ENCODE results near the gene TRIM26. TPM values are rescaled to one million over a fixed set of nuclear protein-coding genes. Genes with fewer than 3 reads are reported as not detected.
"Not testable (repeated sequence)": the region's sequence is repeated elsewhere in the genome, so short reads cannot be mapped to it uniquely, and the experiment has no call there.

The TRIM26 gene
- polyA plus RNA-seq (2013, experiment 1 of 2): 20.3 TPM
- polyA plus RNA-seq (2013, experiment 2 of 2): 22.2 TPM

- peak within 1 kb of the TSS; percentile 88 for H3K9ac ChIP-seq (ENCODE audit: low read depth, low read length)
- no peaks in the 10 kb centered on the region for H3K27me3 ChIP-seq (ENCODE audit: insufficient read depth, low read length)
- peak within 1 kb of the TSS; percentile 80 for H3K4me3 ChIP-seq (ENCODE audit: low read length)
- peak within 1 kb of the TSS; percentile 85 for H3K27ac ChIP-seq (ENCODE audit: low read depth, low read length)
- no peaks in the 10 kb centered on the region for H3K36me3 ChIP-seq (ENCODE audit: insufficient read depth, low read length)
- under 1% methylated on average over 59 of the region's 59 CpGs for WGBS
- peaks cover 28% of the 10 kb centered on the region for H3K4me1 ChIP-seq (ENCODE audit: insufficient read depth, low read length)
- no peaks in the 10 kb centered on the region for H3K9me3 ChIP-seq (ENCODE audit: insufficient read depth, low read depth, low read length)
Measured at GRCh38 chr6:30212865-30213666, at the start of gene TRIM26. TSS of gene TRIM26 (minus strand) at chr6:30213406. CDS start at chr6:30199103, 14,303 bp downstream.

GRCh38 chr6:30260036-30260504 is 46.9 kb upstream of the TRIM26 start:
- Histone ChIP-seq H3K4me3 (ENCODE audit: low read length) (peak overlapping the region; percentile 69), H3K27ac (ENCODE audit: low read depth, low read length) (no peak overlapping the region), H3K9ac (ENCODE audit: low read depth, low read length) (peak overlapping the region; percentile 33; the same call in 1 of the 2 replicates), H3K9me3 (ENCODE audit: insufficient read depth, low read depth, low read length) (no peaks in the 10 kb centered on the region), H3K36me3 (ENCODE audit: insufficient read depth, low read length) (no peaks in the 10 kb centered on the region), H3K4me1 (ENCODE audit: insufficient read depth, low read length) (peaks cover 11% of the 10 kb centered on the region), H3K27me3 (ENCODE audit: insufficient read depth, low read length) (peaks cover 21% of the 10 kb centered on the region)
- 13% methylated on average over 40 of the region's 40 CpGs for WGBS

GRCh38 chr6:30259140-30260035 is 46.2 kb upstream of the TRIM26 start:
- Histone ChIP-seq H3K9me3 (ENCODE audit: insufficient read depth, low read depth, low read length) (no peaks in the 10 kb centered on the region), H3K9ac (ENCODE audit: low read depth, low read length) (peak overlapping the region; percentile 33; the same call in 1 of the 2 replicates), H3K4me3 (ENCODE audit: low read length) (peak overlapping the region; percentile 69), H3K27ac (ENCODE audit: low read depth, low read length) (no peak overlapping the region), H3K36me3 (ENCODE audit: insufficient read depth, low read length) (no peaks in the 10 kb centered on the region), H3K27me3 (ENCODE audit: insufficient read depth, low read length) (peaks cover 21% of the 10 kb centered on the region), H3K4me1 (ENCODE audit: insufficient read depth, low read length) (peaks cover 11% of the 10 kb centered on the region)
- 4% methylated on average over 56 of the region's 56 CpGs for WGBS

GRCh38 chr6:30258204-30258603 is 45.0 kb upstream of the TRIM26 start:
- no peaks in the 10 kb centered on the region for H3K36me3 ChIP-seq (ENCODE audit: insufficient read depth, low read length)
- H3K9ac ChIP-seq (ENCODE audit: low read depth, low read length): no peak overlapping the region
- no peak overlapping the region for H3K27ac ChIP-seq (ENCODE audit: low read depth, low read length)
- H3K9me3 ChIP-seq (ENCODE audit: insufficient read depth, low read depth, low read length): no peaks in the 10 kb centered on the region
- WGBS: 58% methylated on average over 3 of the region's 3 CpGs
- H3K4me3 ChIP-seq (ENCODE audit: low read length): no peak overlapping the region
- peaks cover 21% of the 10 kb centered on the region for H3K27me3 ChIP-seq (ENCODE audit: insufficient read depth, low read length)
- peaks cover 11% of the 10 kb centered on the region for H3K4me1 ChIP-seq (ENCODE audit: insufficient read depth, low read length)

GRCh38 chr6:30252417-30252816 is 39.2 kb upstream of the TRIM26 start:
- WGBS: 89% methylated on average over 1 of the region's 1 CpG
- H3K4me3 ChIP-seq (ENCODE audit: low read length); H3K9ac ChIP-seq (ENCODE audit: low read depth, low read length); H3K27me3 ChIP-seq (ENCODE audit: insufficient read depth, low read length); H3K4me1 ChIP-seq (ENCODE audit: insufficient read depth, low read length); H3K9me3 ChIP-seq (ENCODE audit: insufficient read depth, low read depth, low read length); H3K36me3 ChIP-seq (ENCODE audit: insufficient read depth, low read length); H3K27ac ChIP-seq (ENCODE audit: low read depth, low read length): not testable (repeated sequence)

- Histone ChIP-seq H3K4me1 (ENCODE audit: insufficient read depth, low read length) (no peaks in the 10 kb centered on the region), H3K27ac (ENCODE audit: low read depth, low read length) (no peak overlapping the region), H3K9me3 (ENCODE audit: insufficient read depth, low read depth, low read length) (no peaks in the 10 kb centered on the region), H3K9ac (ENCODE audit: low read depth, low read length) (no peak overlapping the region), H3K36me3 (ENCODE audit: insufficient read depth, low read length) (no peaks in the 10 kb centered on the region), H3K4me3 (ENCODE audit: low read length) (no peak overlapping the region), H3K27me3 (ENCODE audit: insufficient read depth, low read length) (no peaks in the 10 kb centered on the region)
- WGBS: 97% methylated on average over 3 of the region's 3 CpGs
Measured at GRCh38 chr6:30244560-30244959, 31.4 kb upstream of the TRIM26 start.

GRCh38 chr6:30238178-30238795 is 25.1 kb upstream of the TRIM26 start:
- H3K27ac ChIP-seq (ENCODE audit: low read depth, low read length): no peak overlapping the region
- H3K27me3 ChIP-seq (ENCODE audit: insufficient read depth, low read length): peaks cover 15% of the 10 kb centered on the region; the same call in 1 of the 2 replicates
- H3K9ac ChIP-seq (ENCODE audit: low read depth, low read length): no peak overlapping the region
- H3K36me3 ChIP-seq (ENCODE audit: insufficient read depth, low read length): no peaks in the 10 kb centered on the region
- 58% methylated on average over 6 of the region's 6 CpGs for WGBS
- H3K9me3 ChIP-seq (ENCODE audit: insufficient read depth, low read depth, low read length): no peaks in the 10 kb centered on the region
- no peak overlapping the region for H3K4me3 ChIP-seq (ENCODE audit: low read length)
- H3K4me1 ChIP-seq (ENCODE audit: insufficient read depth, low read length): no peaks in the 10 kb centered on the region

- no peak overlapping the region for H3K4me3 ChIP-seq (ENCODE audit: low read length)
- peaks cover 15% of the 10 kb centered on the region; the same call in 1 of the 2 replicates for H3K27me3 ChIP-seq (ENCODE audit: insufficient read depth, low read length)
- no peak overlapping the region for H3K9ac ChIP-seq (ENCODE audit: low read depth, low read length)
- H3K36me3 ChIP-seq (ENCODE audit: insufficient read depth, low read length): no peaks in the 10 kb centered on the region
- no peaks in the 10 kb centered on the region for H3K4me1 ChIP-seq (ENCODE audit: insufficient read depth, low read length)
- 86% methylated on average over 2 of the region's 2 CpGs for WGBS
- H3K27ac ChIP-seq (ENCODE audit: low read depth, low read length): no peak overlapping the region
- H3K9me3 ChIP-seq (ENCODE audit: insufficient read depth, low read depth, low read length): no peaks in the 10 kb centered on the region
Measured at GRCh38 chr6:30234356-30234755, 21.1 kb upstream of the TRIM26 start.

GRCh38 chr6:30231067-30231466 is 17.9 kb upstream of the TRIM26 start:
- Histone ChIP-seq H3K36me3 (ENCODE audit: insufficient read depth, low read length) (no peaks in the 10 kb centered on the region), H3K4me1 (ENCODE audit: insufficient read depth, low read length) (no peaks in the 10 kb centered on the region), H3K9me3 (ENCODE audit: insufficient read depth, low read depth, low read length) (no peaks in the 10 kb centered on the region), H3K27ac (ENCODE audit: low read depth, low read length) (no peak overlapping the region), H3K4me3 (ENCODE audit: low read length) (no peak overlapping the region), H3K27me3 (ENCODE audit: insufficient read depth, low read length) (peaks cover 15% of the 10 kb centered on the region; the same call in 1 of the 2 replicates), H3K9ac (ENCODE audit: low read depth, low read length) (no peak overlapping the region)
- 60% methylated on average over 1 of the region's 2 CpGs for whole genome bisulfite sequencing

- H3K4me3 ChIP-seq (ENCODE audit: low read length): no peak overlapping the region
Measured at GRCh38 chr6:30227763-30228487, 14.7 kb upstream of the TRIM26 start.

More at GRCh38 chr6:30227763-30228487, 14.7 kb upstream of the TRIM26 start:
- H3K36me3 ChIP-seq (ENCODE audit: insufficient read depth, low read length): no peaks in the 10 kb centered on the region
- 91% methylated on average over 6 of the region's 6 CpGs for WGBS
- no peak overlapping the region for H3K27ac ChIP-seq (ENCODE audit: low read depth, low read length)
- H3K9me3 ChIP-seq (ENCODE audit: insufficient read depth, low read depth, low read length): peaks cover 13% of the 10 kb centered on the region; the same call in 1 of the 2 replicates
- H3K9ac ChIP-seq (ENCODE audit: low read depth, low read length): no peak overlapping the region
- H3K4me1 ChIP-seq (ENCODE audit: insufficient read depth, low read length): no peaks in the 10 kb centered on the region
- no peaks in the 10 kb centered on the region for H3K27me3 ChIP-seq (ENCODE audit: insufficient read depth, low read length)

All from HUES64 (cell line).